A673 (cell line): ENCODE results near the gene MAS1L. TPM values are rescaled to one million over a fixed set of nuclear protein-coding genes. Genes with fewer than 3 reads are reported as not detected.

Source experiments
- Bru-seq: library from RNA; stranded (reverse); fragments of 400-500 nt; gene quantifications from one replicate; lab custom pipeline; 2021; lab: Mats Ljungman, UMichigan
- BruChase-seq, 2 experiments: library from RNA; stranded (reverse); fragments of 400-500 nt; gene quantifications; one replicate each; lab custom pipeline; 2021; lab: Mats Ljungman, UMichigan
- BruUV-seq: library from RNA; stranded (reverse); fragments of 400-500 nt; replicated peaks from 2 replicates; lab custom pipeline; 2021; lab: Mats Ljungman, UMichigan
- CTCF ChIA-PET: fragments of 300-600 bp; sonication (Branson Sonifier 250); formaldehyde crosslinking; loops from one replicate; lab custom pipeline; 2022; ENCODE audit warnings: antibody characterized with exemption; lab: Charles Lee
- POLR2A ChIA-PET: fragments of 300-600 bp; sonication (Branson Sonifier 250); formaldehyde crosslinking; loops from one replicate; lab custom pipeline; 2022; ENCODE audit warnings: antibody characterized with exemption; ENCODE audit not compliant: low non-redundant PET; lab: Charles Lee
- DNase-seq: peaks from one replicate; pipeline ENCODE4 v3.0.0-alpha.2; 2015; ENCODE audit warnings: low spot score
- H3K27ac ChIP-seq: fragments of 200-600 bp; sonication (generic); 2 replicates; pipeline ENCODE4 v1.5.1; 2016; ENCODE audit warnings: mixed run types, low read depth, mild to moderate bottlenecking, mixed read lengths, antibody characterized with exemption, low read length; ENCODE audit not compliant: poor library complexity, severe bottlenecking
- H3K27me3 ChIP-seq: fragments of 200-600 bp; sonication (generic); replicated peaks from 2 replicates; pipeline ENCODE4 v1.6.1; 2017; ENCODE audit warnings: mixed run types, low read depth, mild to moderate bottlenecking, mixed read lengths, antibody characterized with exemption, low read length; ENCODE audit not compliant: insufficient read depth, poor library complexity
- H3K36me3 ChIP-seq: fragments of 200-600 bp; sonication (generic); 2 replicates; pipeline ENCODE4 v1.6.1; 2016; ENCODE audit warnings: mixed run types, mild to moderate bottlenecking, mixed read lengths, antibody characterized with exemption, low read length; ENCODE audit not compliant: insufficient read depth, poor library complexity, severe bottlenecking
- H3K4me1 ChIP-seq: fragments of 200-600 bp; sonication (generic); 2 replicates; pipeline ENCODE4 v1.6.1; 2017; ENCODE audit warnings: mixed run types, mild to moderate bottlenecking, mixed read lengths, antibody characterized with exemption, low read length; ENCODE audit not compliant: insufficient read depth, poor library complexity, severe bottlenecking
- H3K4me3 ChIP-seq: fragments of 200-600 bp; sonication (generic); 2 replicates; pipeline ENCODE4 v1.5.1; 2016; ENCODE audit warnings: low read depth, mixed run types, mild to moderate bottlenecking, mixed read lengths, low read length; ENCODE audit not compliant: poor library complexity, severe bottlenecking
- H3K9me3 ChIP-seq: fragments of 200-600 bp; sonication (generic); 2 replicates; pipeline ENCODE4 v1.6.1; 2016; ENCODE audit warnings: mixed run types, low read depth, mild to moderate bottlenecking, mixed read lengths, antibody characterized with exemption, low read length; ENCODE audit not compliant: poor library complexity, severe bottlenecking
- EZH2 ChIP-seq: fragments of 200-600 bp; sonication (generic); IDR thresholded peaks from 2 replicates; pipeline ENCODE4 v1.6.1; 2017; ENCODE audit warnings: borderline replicate concordance, low read depth, mild to moderate bottlenecking, mixed read lengths, antibody characterized with exemption, low read length; ENCODE audit not compliant: poor library complexity, severe bottlenecking
- intact Hi-C: fragments of 100-400 bp; cut with micrococcal nuclease; formaldehyde crosslinking; loops from one replicate; pipeline ENCODE4 v1.10.0; 2022; ENCODE audit not compliant: unreplicated experiment
- long read RNA-seq: library from polyadenylated mRNA; stranded (forward); transcript quantifications from one replicate; pipeline ENCODE4 v2.0.0, GENCODE V29; 2022
- total RNA-seq: library from RNA; stranded (reverse); gene quantifications from 2 replicates; pipeline ENCODE4 v1.2.3, GENCODE V29; 2021
- TF ChIP-seq, protein P1 (sequence below): fragments of 300-800, 200-600 bp; sonication (generic); conservative IDR thresholded peaks from 2 replicates; pipeline ENCODE4 v1.5.1; 2017; ENCODE audit warnings: low read depth, mild to moderate bottlenecking, antibody characterized with exemption, low read length, moderate library complexity, mixed read lengths

MAS1L gene, protein sequence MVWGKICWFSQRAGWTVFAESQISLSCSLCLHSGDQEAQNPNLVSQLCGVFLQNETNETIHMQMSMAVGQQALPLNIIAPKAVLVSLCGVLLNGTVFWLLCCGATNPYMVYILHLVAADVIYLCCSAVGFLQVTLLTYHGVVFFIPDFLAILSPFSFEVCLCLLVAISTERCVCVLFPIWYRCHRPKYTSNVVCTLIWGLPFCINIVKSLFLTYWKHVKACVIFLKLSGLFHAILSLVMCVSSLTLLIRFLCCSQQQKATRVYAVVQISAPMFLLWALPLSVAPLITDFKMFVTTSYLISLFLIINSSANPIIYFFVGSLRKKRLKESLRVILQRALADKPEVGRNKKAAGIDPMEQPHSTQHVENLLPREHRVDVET
- total RNA-seq (not detected in 2 replicates), Bru-seq, nascent RNA (not detected), BruChase-seq, experiment 1, labeled RNA remaining after a 2-hour chase (not detected), BruChase-seq, experiment 2, labeled RNA remaining after a 6-hour chase (not detected)
- long read RNA-seq = 0 reads

DNA sequence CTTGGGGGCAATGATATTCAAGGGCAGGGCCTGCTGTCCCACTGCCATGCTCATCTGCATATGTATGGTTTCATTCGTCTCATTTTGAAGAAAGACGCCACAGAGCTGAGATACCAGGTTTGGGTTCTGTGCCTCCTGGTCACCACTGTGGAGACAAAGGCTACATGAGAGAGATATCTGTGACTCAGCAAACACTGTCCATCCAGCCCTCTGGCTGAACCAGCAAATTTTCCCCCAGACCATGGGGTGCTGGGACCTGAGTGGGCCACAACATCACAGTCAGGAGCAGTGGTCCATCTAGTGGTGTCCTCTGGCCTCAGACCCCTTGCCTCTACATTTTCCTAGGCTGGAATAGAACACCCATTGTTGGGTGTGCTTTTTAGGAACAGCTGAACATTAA lies at the start of gene MAS1L:
Gene MAS1L (minus strand): TSS at position 297 of the 400 bp plus-strand sequence. CDS start 54 bp downstream, at position 243.
- intact Hi-C loops = no loop called here
- Histone ChIP-seq H3K9me3 (no peaks in the 10 kb centered on the region), H3K27me3 (peaks cover 4% of the 10 kb centered on the region), H3K27ac (no peak within 1 kb of the TSS), H3K4me1 (no peaks in the 10 kb centered on the region), H3K36me3 (no peaks in the 10 kb centered on the region), H3K4me3 (no peak within 1 kb of the TSS)
- no peak for TF ChIP-seq EZH2
- ChIA-PET CTCF (no interaction called here), POLR2A (no interaction called here)
- no TSS peak for BruUV-seq
- DNase-seq = no peak

DNA sequence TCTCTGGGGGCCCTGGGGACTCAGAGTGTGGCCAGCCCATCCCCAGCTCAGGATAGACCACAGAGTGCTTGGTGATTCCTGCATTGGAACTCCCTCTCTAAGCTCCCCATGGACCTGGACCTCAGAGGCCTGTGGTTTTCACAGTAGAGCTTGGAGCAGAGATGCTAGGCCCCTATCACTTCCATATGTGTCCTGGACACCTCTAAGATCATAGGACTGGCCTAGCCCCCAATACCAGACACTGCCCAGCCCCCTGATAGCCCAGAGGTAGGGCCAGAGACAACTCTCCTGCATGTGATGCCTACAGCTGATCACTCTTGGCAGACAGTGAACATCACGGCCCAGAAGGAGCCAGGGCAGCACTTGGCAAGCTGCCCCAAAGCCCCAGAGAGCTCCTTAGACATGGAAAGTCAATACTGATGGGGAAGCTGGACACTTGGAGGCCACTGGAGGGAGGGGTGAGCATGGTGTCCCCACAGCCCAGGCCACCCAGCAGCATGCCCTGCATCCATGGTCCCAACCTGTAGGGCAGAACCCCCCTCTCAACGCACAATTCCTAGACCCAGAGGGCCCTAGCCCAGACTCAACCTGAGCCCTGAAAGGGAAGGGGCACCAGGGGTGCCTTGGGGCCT lies 44.7 kb upstream of the MAS1L start:
- ChIA-PET POLR2A (no interaction called here), CTCF (no interaction called here)
- no peaks in the 10 kb centered on the region for H3K36me3 ChIP-seq
- intact Hi-C loops = no loop called here
- H3K27me3 ChIP-seq = peaks cover 3% of the 10 kb centered on the region
- H3K4me3 ChIP-seq = no peak overlapping the region
- no peak overlapping the region for H3K27ac ChIP-seq
- BruUV-seq = no TSS peak
- no peaks in the 10 kb centered on the region for H3K9me3 ChIP-seq
- DNase-seq = no peak
- H3K4me1 ChIP-seq = no peaks in the 10 kb centered on the region
- TF ChIP-seq, protein P1, sequence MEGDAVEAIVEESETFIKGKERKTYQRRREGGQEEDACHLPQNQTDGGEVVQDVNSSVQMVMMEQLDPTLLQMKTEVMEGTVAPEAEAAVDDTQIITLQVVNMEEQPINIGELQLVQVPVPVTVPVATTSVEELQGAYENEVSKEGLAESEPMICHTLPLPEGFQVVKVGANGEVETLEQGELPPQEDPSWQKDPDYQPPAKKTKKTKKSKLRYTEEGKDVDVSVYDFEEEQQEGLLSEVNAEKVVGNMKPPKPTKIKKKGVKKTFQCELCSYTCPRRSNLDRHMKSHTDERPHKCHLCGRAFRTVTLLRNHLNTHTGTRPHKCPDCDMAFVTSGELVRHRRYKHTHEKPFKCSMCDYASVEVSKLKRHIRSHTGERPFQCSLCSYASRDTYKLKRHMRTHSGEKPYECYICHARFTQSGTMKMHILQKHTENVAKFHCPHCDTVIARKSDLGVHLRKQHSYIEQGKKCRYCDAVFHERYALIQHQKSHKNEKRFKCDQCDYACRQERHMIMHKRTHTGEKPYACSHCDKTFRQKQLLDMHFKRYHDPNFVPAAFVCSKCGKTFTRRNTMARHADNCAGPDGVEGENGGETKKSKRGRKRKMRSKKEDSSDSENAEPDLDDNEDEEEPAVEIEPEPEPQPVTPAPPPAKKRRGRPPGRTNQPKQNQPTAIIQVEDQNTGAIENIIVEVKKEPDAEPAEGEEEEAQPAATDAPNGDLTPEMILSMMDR = no peak
- TF ChIP-seq EZH2 = no peak

DNA sequence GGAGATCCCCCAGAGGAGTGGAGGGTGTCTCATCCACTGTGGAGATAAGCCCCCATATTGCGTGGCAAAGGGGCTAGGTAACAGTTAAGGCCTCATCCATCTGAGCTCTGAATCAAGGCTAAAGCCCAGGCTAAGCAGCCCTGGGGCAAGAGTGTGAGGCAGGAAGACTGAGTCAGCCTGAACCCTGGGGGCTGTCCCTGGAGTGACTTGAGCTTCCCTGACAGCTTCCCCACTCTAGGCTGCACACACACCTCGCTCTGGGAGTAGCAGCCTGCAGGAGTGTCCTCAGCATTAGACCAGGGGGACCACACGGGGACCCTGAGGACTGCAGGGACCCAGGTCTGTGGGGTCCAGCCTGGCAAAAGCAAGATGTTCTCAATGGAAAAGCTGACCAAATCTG lies 43.9 kb upstream of the MAS1L start:
- intact Hi-C loops = no loop called here
- no peaks in the 10 kb centered on the region for H3K9me3 ChIP-seq
- TF ChIP-seq, protein P1 = no peak
- TF ChIP-seq EZH2 = no peak
- DNase-seq = no peak
- BruUV-seq = no TSS peak
- H3K4me3 ChIP-seq = no peak overlapping the region
- H3K27ac ChIP-seq = no peak overlapping the region
- H3K36me3 ChIP-seq = no peaks in the 10 kb centered on the region
- H3K27me3 ChIP-seq = no peaks in the 10 kb centered on the region
- CTCF ChIA-PET = no interaction called here
- no peaks in the 10 kb centered on the region for H3K4me1 ChIP-seq
- POLR2A ChIA-PET = no interaction called here
